SKM-1 treated with dmso at 0.1 percent for 144 hours (cell line): ENCODE results near the gene XRCC4.

ENCODE experiments used
- DNase-seq: peaks from one replicate; lab custom pipeline; 2025; ENCODE audit not compliant: unreplicated experiment; lab: John Stamatoyannopoulos, UW

Gene XRCC4

GRCh38 chr5:83169571-83170337 lies 92.4 kb downstream of the XRCC4 start:
- no peak for DNase-seq

- no peak for DNase-seq
Observed at GRCh38 chr5:83172011-83172410, 94.7 kb downstream of the XRCC4 start.

- no peak for DNase-seq
Observed at GRCh38 chr5:83172655-83173054, 95.3 kb downstream of the XRCC4 start.

GRCh38 chr5:83173826-83174225 lies 96.5 kb downstream of the XRCC4 start:
- no peak for DNase-seq

GRCh38 chr5:83177803-83178202 lies 100.5 kb downstream of the XRCC4 start:
- DNase-seq: no peak

GRCh38 chr5:83179966-83180365 lies 102.6 kb downstream of the XRCC4 start:
- no peak for DNase-seq

- DNase-seq: no peak
Observed at GRCh38 chr5:83184534-83184933, 107.2 kb downstream of the XRCC4 start.

- DNase-seq: no peak
Observed at GRCh38 chr5:83192947-83193346, 115.6 kb downstream of the XRCC4 start.

- DNase-seq: no peak
Observed at GRCh38 chr5:83197326-83197967, 120.1 kb downstream of the XRCC4 start.

GRCh38 chr5:83199126-83199525 lies 121.8 kb downstream of the XRCC4 start:
- DNase-seq: no peak

- DNase-seq: no peak
Observed at GRCh38 chr5:83204651-83205050, 127.3 kb downstream of the XRCC4 start.

- no peak for DNase-seq
Observed at GRCh38 chr5:83209963-83210362, 132.6 kb downstream of the XRCC4 start.

GRCh38 chr5:83219077-83219476 lies 141.7 kb downstream of the XRCC4 start:
- DNase-seq: no peak

- no peak for DNase-seq
Observed at GRCh38 chr5:83219495-83219894, 142.1 kb downstream of the XRCC4 start.

- DNase-seq: no peak
Observed at GRCh38 chr5:83220331-83220730, 143.0 kb downstream of the XRCC4 start.

- DNase-seq: no peak
Observed at GRCh38 chr5:83222906-83223305, 145.6 kb downstream of the XRCC4 start.

- no peak for DNase-seq
Observed at GRCh38 chr5:83227611-83228010, 150.3 kb downstream of the XRCC4 start.

- no peak for DNase-seq
Observed at GRCh38 chr5:83230511-83230910, 153.2 kb downstream of the XRCC4 start.

- no peak for DNase-seq
Observed at GRCh38 chr5:83244516-83244915, 167.2 kb downstream of the XRCC4 start.

- DNase-seq: no peak
Observed at GRCh38 chr5:83245037-83245436, 167.7 kb downstream of the XRCC4 start.

- no peak for DNase-seq
Observed at GRCh38 chr5:83246071-83246470, 168.7 kb downstream of the XRCC4 start.

- DNase-seq: no peak
Observed at GRCh38 chr5:83249156-83249555, 171.8 kb downstream of the XRCC4 start.

- DNase-seq: no peak
Observed at GRCh38 chr5:83251849-83252248, 174.5 kb downstream of the XRCC4 start.
